Measurements from ENCODE around the gene PLPPR3. TPM values are rescaled to one million over a fixed set of nuclear protein-coding genes. Genes with fewer than 3 reads are reported as not detected.

PLPPR3 gene
- polyA plus RNA-seq, 1 of the 3 experiments (the other 2 are of a cell fraction): 1.6 TPM

GRCh38 chr19:848386-848921, 26.7 kb upstream of the PLPPR3 start:
- DNase-seq: no peak
- ChIA-PET CTCF (interaction anchor here (0.9 to 1.5 kb wide), 4 partner anchors 8 to 134 kb away, joined by 3 to 5 read pairs (median 4); partner anchors contain the start of gene CFD), POLR2A (no interaction called here)
- no peak overlapping the region for H2AFZ ChIP-seq (ENCODE audit: low read depth)
- H3K4me3 ChIP-seq (ENCODE audit: low read depth in 2 of 2, low read length in 1 of 2): no peak overlapping the region
- no peaks in the 10 kb centered on the region for H3K9me3 ChIP-seq
- no peak overlapping the region for H3K4me2 ChIP-seq
- H3K27ac ChIP-seq (ENCODE audit: low read depth in 2 of 2, low read length in 1 of 2): no peak overlapping the region
- no peaks in the 10 kb centered on the region for H3K79me2 ChIP-seq (ENCODE audit: insufficient read depth)
- no peak overlapping the region for H3K9ac ChIP-seq
- TF ChIP-seq EP300 (IDR thresholded peaks at IDR 0.05; ENCODE audit: borderline replicate concordance in 1 of 2, low read depth in 1 of 2, low read length in 1 of 2): no peak
- TF ChIP-seq PBX3 (IDR thresholded peaks at IDR 0.05): no peak
- TF ChIP-seq TEAD4 (IDR thresholded peaks at IDR 0.05; ENCODE audit: borderline replicate concordance, insufficient read depth): no peak
- TF ChIP-seq FOXJ3 (CRISPR knock-in tag; IDR thresholded peaks at IDR 0.05): no peak
- TF ChIP-seq EZH2phosphoT487 (IDR thresholded peaks at IDR 0.05; ENCODE audit: borderline replicate concordance, low read depth): no peak
- no peak for TF ChIP-seq RXRA (IDR thresholded peaks at IDR 0.05; ENCODE audit: borderline replicate concordance, low read depth)
- no peak for TF ChIP-seq CTCF (IDR thresholded peaks at IDR 0.05)
- no peak for TF ChIP-seq ZBTB33 (IDR thresholded peaks at IDR 0.05; ENCODE audit: borderline replicate concordance, low read depth)
- TF ChIP-seq POLR2AphosphoS5 (IDR thresholded peaks at IDR 0.05; ENCODE audit: low read depth, low read length): no peak
- no peak for TF ChIP-seq GATA2 (CRISPR knock-in tag; IDR thresholded peaks at IDR 0.05)
- no peak for TF ChIP-seq YY1 (IDR thresholded peaks at IDR 0.05; ENCODE audit: low read depth)
- peaks cover 18% of the 10 kb centered on the region for H3F3A ChIP-seq (replicated peaks; ENCODE audit: insufficient read depth)
- 14% methylated on average over 7 of the region's 12 CpGs for WGBS (ENCODE audit: low lambda C conversion rate)
- peaks cover 0 to 8% of the 10 kb centered on the region in 2 experiments; a peak in 1 of 4 replicates for H3K4me1 ChIP-seq (ENCODE audit: control insufficient read depth in 1 of 2, insufficient read depth in 2 of 2, low read depth in 1 of 2, low read length in 1 of 2)
- no peaks in the 10 kb centered on the region for H3K36me3 ChIP-seq (replicated peaks in 1 of 2; ENCODE audit: control insufficient read depth in 1 of 2, insufficient read depth in 2 of 2, low read length in 1 of 2)
- peaks cover 74% of the 10 kb centered on the region for H3K27me3 ChIP-seq (ENCODE audit: insufficient read depth)
- no peaks in the 10 kb centered on the region for H3K9me2 ChIP-seq
- H4K20me1 ChIP-seq (ENCODE audit: insufficient read depth): no peaks in the 10 kb centered on the region
